Effector memory CD4-positive, alpha-beta T cell (primary cell): Measurements from ENCODE around the gene ORC1.

Source experiments
- DNase-seq, 3 donors: peaks; one replicate each; pipeline ENCODE4 v3.0.0-alpha.2; 2020
- H3K27ac ChIP-seq: 2 replicates; pipeline ENCODE4 v1.7.0; 2013; ENCODE audit warnings: mild to moderate bottlenecking, low read length, moderate library complexity; ENCODE audit not compliant: insufficient read depth, poor library complexity, severe bottlenecking
- H3K27me3 ChIP-seq: replicated peaks from 2 replicates; pipeline ENCODE4 v1.7.0; 2013; ENCODE audit warnings: mild to moderate bottlenecking, low read length; ENCODE audit not compliant: insufficient read depth, control insufficient read depth, poor library complexity, severe bottlenecking
- H3K36me3 ChIP-seq: 2 replicates; pipeline ENCODE4 v1.7.0; 2013; ENCODE audit warnings: mild to moderate bottlenecking, low read length, moderate library complexity; ENCODE audit not compliant: control insufficient read depth, insufficient read depth
- H3K4me1 ChIP-seq: 2 replicates; pipeline ENCODE4 v1.7.0; 2013; ENCODE audit warnings: low read length, mild to moderate bottlenecking; ENCODE audit not compliant: control insufficient read depth, insufficient read depth, poor library complexity, severe bottlenecking
- H3K4me3 ChIP-seq: 2 replicates; pipeline ENCODE4 v1.7.0; 2013; ENCODE audit warnings: low read length, low read depth, mild to moderate bottlenecking; ENCODE audit not compliant: insufficient read depth, poor library complexity, severe bottlenecking
- H3K9me3 ChIP-seq: 2 replicates; pipeline ENCODE4 v1.7.0; 2013; ENCODE audit warnings: mild to moderate bottlenecking, low read length, moderate library complexity; ENCODE audit not compliant: control insufficient read depth

The ORC1 gene

DNA sequence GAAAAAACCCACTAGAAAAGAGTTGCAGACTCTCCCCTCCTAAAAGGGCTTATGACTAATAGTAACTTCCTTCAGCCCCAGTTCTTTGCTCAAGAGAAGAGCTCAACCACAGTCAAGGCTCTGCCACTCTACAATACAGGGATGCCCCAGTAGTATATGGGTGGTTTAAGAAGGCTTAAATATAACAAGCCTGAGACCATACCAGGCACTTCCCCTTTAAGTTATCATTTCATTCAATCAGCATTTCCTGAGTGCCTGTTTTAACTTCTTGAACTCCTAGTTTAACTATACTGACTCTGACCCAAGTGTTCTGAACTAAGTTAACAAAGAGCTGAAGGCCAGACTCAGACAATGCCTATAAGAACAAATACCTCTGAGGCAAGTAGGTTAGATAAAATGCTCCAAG lies 20.0 kb upstream of the ORC1 start:
- Histone ChIP-seq H3K27ac (peak overlapping the region; percentile 69), H3K9me3 (no peaks in the 10 kb centered on the region), H3K4me3 (no peak overlapping the region), H3K27me3 (no peaks in the 10 kb centered on the region), H3K4me1 (peaks cover 22% of the 10 kb centered on the region), H3K36me3 (no peaks in the 10 kb centered on the region)
- peak; percentile 16 to 31 (median 18) for DNase-seq

DNA sequence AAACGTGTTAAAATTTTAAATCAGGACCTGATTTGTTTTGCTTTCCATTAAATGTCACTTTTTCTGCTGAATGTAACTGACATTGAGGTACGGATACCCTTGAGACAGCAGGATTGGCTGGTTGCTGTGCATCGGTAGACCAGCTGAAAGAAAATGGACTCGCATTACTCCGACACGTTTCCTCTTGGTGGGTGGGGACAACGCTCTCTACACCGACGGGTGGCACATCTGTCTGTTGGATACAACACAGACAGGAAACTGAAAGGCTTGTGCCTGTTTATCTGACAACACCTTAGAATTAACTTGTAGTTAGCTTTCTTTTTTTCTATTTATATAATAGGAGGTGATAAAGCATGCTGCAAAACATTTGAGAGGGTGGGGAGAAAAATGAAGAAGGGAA lies 19.5 kb upstream of the ORC1 start:
- Histone ChIP-seq H3K27me3 (no peaks in the 10 kb centered on the region), H3K4me1 (peaks cover 24% of the 10 kb centered on the region), H3K27ac (peak overlapping the region; percentile 69), H3K4me3 (no peak overlapping the region), H3K36me3 (no peaks in the 10 kb centered on the region), H3K9me3 (no peaks in the 10 kb centered on the region)
- DNase-seq, result peak; percentile 54 to 65 (median 63)

GRCh38 chr1:52423055-52423454 lies 18.8 kb upstream of the ORC1 start:
- no peak overlapping the region for H3K4me3 ChIP-seq
- H3K27ac ChIP-seq, result peak overlapping the region; percentile 69
- H3K4me1 ChIP-seq, result peaks cover 28% of the 10 kb centered on the region
- no peaks in the 10 kb centered on the region for H3K27me3 ChIP-seq
- H3K9me3 ChIP-seq, result no peaks in the 10 kb centered on the region
- peaks cover 3% of the 10 kb centered on the region for H3K36me3 ChIP-seq
- no peak for DNase-seq

DNA sequence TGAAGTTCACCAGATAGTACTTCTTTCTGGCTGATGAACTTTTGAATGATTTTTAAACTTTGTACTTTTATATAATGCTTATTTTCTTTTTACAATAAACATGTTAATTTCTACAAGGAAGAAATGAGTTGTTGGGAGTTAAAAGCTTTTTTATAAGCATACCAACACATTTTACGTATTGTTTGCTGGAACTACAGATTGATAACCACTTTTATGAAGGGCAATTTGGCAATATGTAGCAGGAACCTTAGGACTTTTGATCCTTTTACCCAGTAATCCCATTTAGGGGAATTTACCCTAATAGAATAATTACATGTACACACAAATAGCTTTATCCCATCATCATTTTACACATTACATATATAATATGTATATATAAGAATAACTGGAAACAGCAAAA lies 16.5 kb upstream of the ORC1 start:
- Histone ChIP-seq H3K36me3 (peaks cover 20% of the 10 kb centered on the region), H3K27ac (no peak overlapping the region), H3K4me3 (no peak overlapping the region), H3K27me3 (no peaks in the 10 kb centered on the region), H3K4me1 (peaks cover 25% of the 10 kb centered on the region), H3K9me3 (no peaks in the 10 kb centered on the region)
- no peak for DNase-seq

DNA sequence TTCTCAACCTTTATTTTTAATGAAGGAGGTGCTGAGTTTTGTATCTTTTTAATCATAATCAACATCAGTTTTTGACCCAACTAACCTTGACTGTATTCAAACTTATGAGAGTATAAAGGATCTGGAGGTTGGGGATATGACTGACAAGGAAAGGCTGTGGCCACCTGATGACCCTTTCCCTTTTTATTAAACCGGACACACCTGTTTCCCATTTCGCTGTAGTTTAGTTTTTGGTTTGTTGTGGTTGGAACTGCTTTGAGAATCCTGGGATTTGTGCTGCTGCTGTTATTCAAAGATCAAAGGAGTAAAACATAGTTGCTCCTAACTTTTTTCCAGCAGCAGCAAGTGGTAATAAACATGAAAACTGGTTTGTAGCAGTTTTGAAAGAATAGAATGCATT lies 12.6 kb upstream of the ORC1 start:
- H3K9me3 ChIP-seq, result no peaks in the 10 kb centered on the region
- H3K27me3 ChIP-seq, result no peaks in the 10 kb centered on the region
- peaks cover 56% of the 10 kb centered on the region for H3K36me3 ChIP-seq
- no peak overlapping the region for H3K27ac ChIP-seq
- no peak for DNase-seq
- H3K4me1 ChIP-seq, result peaks cover 6% of the 10 kb centered on the region
- H3K4me3 ChIP-seq, result no peak overlapping the region

GRCh38 chr1:52414942-52415341 lies 10.7 kb upstream of the ORC1 start:
- Histone ChIP-seq H3K27ac (no peak overlapping the region), H3K4me1 (peaks cover 6% of the 10 kb centered on the region), H3K36me3 (peaks cover 71% of the 10 kb centered on the region), H3K9me3 (no peaks in the 10 kb centered on the region), H3K27me3 (no peaks in the 10 kb centered on the region), H3K4me3 (no peak overlapping the region)
- DNase-seq, result no peak

DNA sequence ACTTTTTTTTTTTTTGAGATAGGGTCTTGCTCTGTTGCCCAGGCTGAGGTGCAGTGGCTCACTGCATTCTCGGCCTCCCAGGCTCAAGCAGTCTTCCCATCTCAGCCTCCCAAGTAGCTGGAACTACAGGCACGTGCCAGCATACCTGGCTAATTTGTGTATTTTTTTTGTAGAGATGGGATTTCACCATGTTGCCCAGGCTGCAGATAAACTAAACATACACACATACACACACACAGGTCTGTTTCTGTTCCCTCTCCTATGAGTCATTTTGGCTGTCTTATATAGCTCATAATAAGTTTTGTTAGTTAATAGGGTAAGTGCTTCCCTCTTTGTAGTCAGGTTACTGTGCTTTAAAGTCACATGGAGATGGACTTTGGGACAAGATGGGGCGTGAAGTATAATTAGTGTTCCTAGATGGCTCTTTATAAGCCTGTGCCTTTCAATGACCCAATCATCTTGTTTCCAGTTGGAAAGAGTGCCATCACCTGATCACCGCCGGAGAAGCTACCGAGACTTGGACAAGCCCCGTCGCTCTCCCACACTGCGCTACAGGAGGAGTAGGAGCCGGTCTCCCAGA lies 9.3 kb upstream of the ORC1 start:
- H3K9me3 ChIP-seq, result no peaks in the 10 kb centered on the region
- H3K4me1 ChIP-seq, result peaks cover 1% of the 10 kb centered on the region
- no peaks in the 10 kb centered on the region for H3K27me3 ChIP-seq
- no peak for DNase-seq
- peaks cover 82% of the 10 kb centered on the region for H3K36me3 ChIP-seq
- no peak overlapping the region for H3K27ac ChIP-seq
- no peak overlapping the region for H3K4me3 ChIP-seq

DNA sequence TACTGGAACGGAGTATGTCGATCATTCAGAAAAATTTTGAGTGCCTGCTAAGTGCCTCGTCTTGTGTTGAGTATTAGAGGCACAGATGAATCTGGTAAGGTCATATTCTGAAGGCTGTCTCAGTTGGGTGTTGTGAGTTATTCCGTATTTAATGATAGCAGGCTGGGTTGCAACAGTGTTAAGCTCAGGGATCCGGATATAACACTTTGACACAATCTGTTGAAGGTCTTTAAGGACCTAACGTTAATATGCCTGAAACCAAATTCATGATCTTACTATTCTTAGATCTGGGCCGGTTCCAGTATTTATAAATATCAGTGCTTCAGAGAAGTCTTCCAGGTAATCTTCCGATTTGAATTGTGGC lies 734 bp upstream of the ORC1 start:
- DNase-seq, result no peak
- Histone ChIP-seq H3K9me3 (no peaks in the 10 kb centered on the region), H3K27me3 (no peaks in the 10 kb centered on the region), H3K36me3 (peaks cover 31% of the 10 kb centered on the region), H3K4me3 (peak overlapping the region; percentile 92), H3K4me1 (peaks cover 14% of the 10 kb centered on the region), H3K27ac (peak overlapping the region; percentile 98)

DNA sequence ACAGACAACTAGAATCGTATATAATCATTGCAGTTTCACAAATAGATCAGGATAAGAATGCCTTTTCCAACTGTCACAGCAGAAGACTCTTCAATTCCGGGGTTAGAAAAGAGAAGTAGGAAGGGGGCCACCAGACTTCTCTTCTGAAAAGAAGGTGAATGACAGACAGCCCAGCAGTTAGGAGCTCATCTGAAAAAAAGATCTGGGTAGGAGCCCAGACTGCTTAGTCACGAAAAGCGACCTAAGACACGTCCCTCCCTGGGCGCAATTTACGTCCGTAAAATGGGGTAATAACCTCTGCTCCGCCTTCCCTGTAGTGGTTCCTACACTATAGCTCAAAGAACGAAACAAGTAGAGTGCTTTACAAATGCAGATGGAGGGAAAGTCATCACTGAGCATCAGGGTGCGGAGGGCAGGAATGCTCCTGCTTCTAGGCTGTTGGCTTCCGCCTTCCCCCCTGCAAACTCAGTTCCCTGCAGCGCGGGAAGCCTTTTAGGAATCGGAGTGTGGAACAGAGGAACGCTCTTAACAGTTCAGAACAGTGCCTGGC lies 582 bp downstream of the ORC1 start:
- peaks cover 19% of the 10 kb centered on the region for H3K36me3 ChIP-seq
- peak overlapping the region; percentile 92 for H3K4me3 ChIP-seq
- no peaks in the 10 kb centered on the region for H3K9me3 ChIP-seq
- H3K4me1 ChIP-seq, result peaks cover 14% of the 10 kb centered on the region
- H3K27me3 ChIP-seq, result no peaks in the 10 kb centered on the region
- peak; percentile 21 to 44 (median 43) for DNase-seq
- H3K27ac ChIP-seq, result peak overlapping the region; percentile 98

DNA sequence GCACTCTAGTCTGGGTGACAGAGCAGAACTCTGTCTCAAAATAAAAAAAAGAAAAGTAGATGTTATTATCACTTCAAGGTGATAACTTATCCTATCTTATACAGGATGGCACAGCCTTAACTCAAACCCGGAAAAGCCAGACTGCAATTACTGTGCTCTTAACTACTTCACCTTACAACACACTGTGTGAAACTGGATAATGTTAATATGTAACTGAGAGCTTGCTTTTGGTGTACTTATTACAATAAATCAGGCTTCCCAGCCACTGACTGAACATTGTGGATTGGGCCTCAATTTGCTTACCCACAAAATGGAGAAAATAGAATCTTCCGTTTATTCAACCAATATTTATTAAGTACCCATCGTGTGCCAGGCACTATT lies 1.4 kb downstream of the ORC1 start:
- DNase-seq, result no peak
- H3K27ac ChIP-seq, result no peak overlapping the region
- H3K36me3 ChIP-seq, result peaks cover 14% of the 10 kb centered on the region
- H3K9me3 ChIP-seq, result no peaks in the 10 kb centered on the region
- peaks cover 14% of the 10 kb centered on the region for H3K4me1 ChIP-seq
- no peaks in the 10 kb centered on the region for H3K27me3 ChIP-seq
- no peak overlapping the region for H3K4me3 ChIP-seq
